C4-2B (cell line): ENCODE measurements around the gene SYT14.
"Not testable (repeated sequence)": the region's sequence is repeated elsewhere in the genome, so short reads cannot be mapped to it uniquely, and the experiment has no call there.

Experiments
- H3K27ac ChIP-seq: fragments of 450-650 bp; 2 replicates; pipeline ENCODE4 v1.5.1; 2017
- ZFX ChIP-seq: fragments of 450-650 bp; IDR thresholded peaks from 2 replicates; pipeline ENCODE4 v1.6.1; 2017
- TF ChIP-seq, protein P1 (sequence below): fragments of 450-650 bp; conservative IDR thresholded peaks from 2 replicates; pipeline ENCODE4 v1.5.1; 2017; ENCODE audit warnings: mild to moderate bottlenecking

Gene SYT14

DNA sequence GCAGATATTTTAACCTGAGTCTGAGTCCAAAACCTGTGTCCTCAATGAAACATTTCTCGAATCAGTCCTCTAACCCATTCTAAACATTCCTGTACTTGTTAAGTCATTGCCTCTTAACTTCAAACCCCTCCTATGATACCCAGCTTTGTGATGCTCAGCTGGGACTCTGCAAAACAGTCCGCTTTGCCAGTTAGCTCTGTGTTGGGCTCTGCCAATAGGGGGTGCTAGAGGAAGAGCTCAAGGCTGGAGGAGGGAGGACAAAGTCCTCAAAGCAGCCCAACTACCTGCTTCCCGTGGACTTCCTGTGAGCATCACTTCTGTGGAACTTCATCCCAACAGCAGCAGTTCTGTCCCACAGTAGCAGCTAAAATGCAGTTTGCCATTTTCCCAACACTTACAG, 38.1 kb upstream of the SYT14 start:
- no peak for TF ChIP-seq ZFX
- TF ChIP-seq, protein P1, sequence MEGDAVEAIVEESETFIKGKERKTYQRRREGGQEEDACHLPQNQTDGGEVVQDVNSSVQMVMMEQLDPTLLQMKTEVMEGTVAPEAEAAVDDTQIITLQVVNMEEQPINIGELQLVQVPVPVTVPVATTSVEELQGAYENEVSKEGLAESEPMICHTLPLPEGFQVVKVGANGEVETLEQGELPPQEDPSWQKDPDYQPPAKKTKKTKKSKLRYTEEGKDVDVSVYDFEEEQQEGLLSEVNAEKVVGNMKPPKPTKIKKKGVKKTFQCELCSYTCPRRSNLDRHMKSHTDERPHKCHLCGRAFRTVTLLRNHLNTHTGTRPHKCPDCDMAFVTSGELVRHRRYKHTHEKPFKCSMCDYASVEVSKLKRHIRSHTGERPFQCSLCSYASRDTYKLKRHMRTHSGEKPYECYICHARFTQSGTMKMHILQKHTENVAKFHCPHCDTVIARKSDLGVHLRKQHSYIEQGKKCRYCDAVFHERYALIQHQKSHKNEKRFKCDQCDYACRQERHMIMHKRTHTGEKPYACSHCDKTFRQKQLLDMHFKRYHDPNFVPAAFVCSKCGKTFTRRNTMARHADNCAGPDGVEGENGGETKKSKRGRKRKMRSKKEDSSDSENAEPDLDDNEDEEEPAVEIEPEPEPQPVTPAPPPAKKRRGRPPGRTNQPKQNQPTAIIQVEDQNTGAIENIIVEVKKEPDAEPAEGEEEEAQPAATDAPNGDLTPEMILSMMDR, result peak; percentile 65
- H3K27ac ChIP-seq, result no peak overlapping the region

DNA sequence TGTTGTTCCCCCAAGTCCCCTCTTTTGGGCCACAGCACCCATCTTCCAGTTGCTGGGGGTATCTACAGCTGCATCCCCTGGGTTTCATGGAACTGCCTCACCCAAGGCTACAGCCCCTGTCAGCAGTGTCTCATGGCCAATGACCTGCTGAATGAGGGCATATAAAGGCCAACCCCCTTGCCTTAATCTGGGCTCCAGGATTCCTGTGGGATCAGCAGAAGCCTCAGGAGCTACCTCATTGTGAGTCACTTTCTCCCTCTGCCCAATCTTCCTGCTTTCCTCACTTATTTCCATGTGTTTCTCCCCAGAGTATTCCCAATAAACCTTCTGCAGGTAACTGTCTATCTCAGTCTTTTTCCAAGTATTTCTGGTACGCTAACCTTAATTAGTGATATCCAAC, 37.3 kb upstream of the SYT14 start:
- no peak overlapping the region for H3K27ac ChIP-seq
- TF ChIP-seq, protein P1, result no peak
- no peak for TF ChIP-seq ZFX

DNA sequence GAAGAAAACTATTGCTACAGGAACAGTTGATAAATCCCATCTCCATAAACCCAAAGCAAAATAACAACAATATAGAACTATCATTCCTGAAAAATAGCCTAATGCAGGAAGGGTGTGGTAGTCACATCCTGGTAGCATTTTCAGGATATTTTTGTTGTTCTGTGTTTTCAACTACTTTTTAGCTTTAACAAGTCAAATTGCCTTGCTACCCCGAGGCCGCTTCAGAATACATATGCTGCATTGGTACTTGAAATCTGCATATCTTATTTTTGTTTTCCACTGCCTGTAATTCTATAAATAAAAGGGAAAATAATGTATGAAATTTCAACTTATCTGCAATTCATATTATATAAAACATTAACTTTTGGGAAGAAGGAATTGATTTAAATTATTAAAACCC, 36.8 kb upstream of the SYT14 start:
- no peak overlapping the region for H3K27ac ChIP-seq
- no peak for TF ChIP-seq ZFX
- TF ChIP-seq, protein P1, result no peak

DNA sequence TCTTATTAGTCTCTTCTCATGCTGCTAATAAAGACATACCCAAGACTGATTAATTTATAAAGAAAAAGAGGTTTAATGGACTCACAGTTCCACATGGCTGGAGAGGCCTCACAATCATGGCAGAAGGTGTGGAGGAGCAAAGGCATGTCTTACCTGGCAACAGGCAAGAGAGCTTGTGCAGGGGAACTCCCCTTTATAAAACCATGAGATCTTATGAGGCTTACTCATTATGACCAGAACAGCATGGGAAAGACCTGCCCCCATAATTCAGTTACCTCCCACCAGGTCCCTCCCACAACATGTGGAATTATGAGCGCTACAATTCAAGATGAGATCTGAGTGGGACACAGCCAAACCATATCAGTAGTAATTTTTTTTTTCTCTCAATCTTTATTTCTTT, 33.2 kb upstream of the SYT14 start:
- not testable (repeated sequence) for H3K27ac ChIP-seq

DNA sequence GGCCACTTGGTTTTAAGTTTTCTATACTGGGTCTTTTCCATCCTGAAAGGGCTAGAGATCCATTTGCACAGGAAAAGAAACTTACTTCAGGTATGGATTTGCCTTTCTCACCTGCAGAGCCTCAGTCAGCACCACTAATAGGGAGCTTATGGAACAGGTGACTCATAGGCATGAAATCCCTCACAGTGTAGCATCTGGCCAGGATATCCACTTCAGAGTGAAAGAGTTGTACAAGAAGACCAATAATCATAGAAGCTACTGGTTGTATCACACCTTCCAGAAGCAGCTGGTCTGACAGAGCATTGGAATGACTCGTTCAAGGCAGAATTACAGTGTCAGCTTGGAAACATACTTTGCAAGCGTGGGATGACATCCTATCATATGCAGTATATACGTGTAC, 26.3 kb upstream of the SYT14 start:
- H3K27ac ChIP-seq, result no peak overlapping the region
- TF ChIP-seq ZFX, result no peak

DNA sequence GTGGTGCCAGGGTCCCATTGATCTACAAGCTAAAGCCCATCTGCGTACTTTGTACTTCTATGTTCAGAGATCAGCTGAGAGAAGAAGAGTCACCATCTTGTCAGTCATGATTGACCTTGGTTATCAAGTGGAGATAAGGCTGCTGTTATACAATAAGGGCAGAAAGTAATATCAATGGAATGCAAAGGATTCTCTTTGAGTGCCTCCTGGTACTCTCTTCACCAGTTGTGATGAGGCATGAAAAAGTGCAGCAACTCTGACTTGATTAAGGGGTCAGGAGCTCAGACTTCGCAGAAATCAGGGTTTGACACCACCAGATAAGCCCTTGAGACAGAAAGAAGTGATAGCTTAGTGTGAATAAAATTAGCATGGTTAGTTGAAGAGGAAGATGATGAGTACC, 25.7 kb upstream of the SYT14 start:
- no peak overlapping the region for H3K27ac ChIP-seq
- TF ChIP-seq ZFX, result no peak
- TF ChIP-seq, protein P1, result no peak

DNA sequence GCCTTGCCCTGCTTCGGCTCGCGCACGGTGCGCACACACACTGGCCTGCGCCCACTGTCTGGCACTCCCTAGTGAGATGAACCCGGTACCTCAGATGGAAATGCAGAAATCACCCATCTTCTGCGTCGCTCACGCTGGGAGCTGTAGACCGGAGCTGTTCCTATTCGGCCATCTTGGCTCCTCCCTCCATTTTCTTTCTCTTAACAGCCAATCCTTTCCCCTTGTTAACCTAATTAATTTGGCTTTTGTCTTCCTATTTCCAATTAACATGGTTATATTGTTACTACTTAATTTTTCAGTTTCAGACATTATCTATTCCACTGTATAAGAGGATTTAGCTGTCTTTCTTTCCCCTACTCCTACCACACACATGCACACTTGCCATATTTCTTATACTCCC, 18.4 kb upstream of the SYT14 start:
- not testable (repeated sequence) for H3K27ac ChIP-seq

DNA sequence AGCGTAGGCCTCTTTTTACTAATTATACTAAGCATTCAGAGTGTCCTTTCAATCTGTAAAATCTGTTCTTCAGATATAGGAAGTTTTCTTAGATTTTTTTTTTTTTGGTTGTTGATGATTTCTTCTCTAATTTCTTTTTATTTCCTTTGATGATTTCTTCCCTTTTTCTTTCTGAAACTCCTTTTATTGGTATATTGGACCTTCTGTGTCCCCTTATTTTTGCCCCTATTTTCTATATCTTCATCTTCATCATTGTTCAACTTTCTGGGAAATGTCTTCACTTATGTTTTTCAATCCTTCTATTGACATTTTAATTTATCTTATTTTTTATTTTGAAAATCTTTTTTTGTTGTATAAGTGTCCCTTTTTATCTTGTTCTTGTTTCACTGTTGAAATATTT, 17.2 kb upstream of the SYT14 start:
- TF ChIP-seq ZFX, result no peak
- TF ChIP-seq, protein P1, result no peak
- no peak overlapping the region for H3K27ac ChIP-seq

DNA sequence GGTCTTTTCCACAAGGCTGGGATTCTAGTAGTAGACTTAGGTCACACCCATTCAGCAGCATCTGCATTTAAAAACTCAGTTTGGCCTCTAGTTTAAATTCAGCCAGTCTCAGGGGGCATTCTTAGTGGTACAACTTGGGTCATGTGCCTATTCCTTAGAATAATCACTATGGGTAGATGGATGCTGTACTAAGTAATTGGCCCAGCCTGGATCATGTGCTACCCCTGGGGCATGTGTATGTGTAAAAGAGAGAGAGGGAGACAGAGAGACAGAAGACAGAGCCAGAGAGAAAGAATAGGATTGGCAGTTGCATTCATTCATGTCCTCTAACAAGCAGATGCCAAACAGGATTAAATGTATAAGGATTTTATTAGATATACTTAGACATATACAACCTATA, 13.6 kb upstream of the SYT14 start:
- TF ChIP-seq, protein P1, result no peak
- TF ChIP-seq ZFX, result no peak
- no peak overlapping the region for H3K27ac ChIP-seq
